NCI-H1417 (cell line): ENCODE measurements around the gene ARSG.
A peak's percentile ranks its signal among the peaks of the same experiment; 100 is the strongest.
"Not testable (repeated sequence)": the region's sequence is repeated elsewhere in the genome, so short reads cannot be mapped to it uniquely, and the experiment has no call there.

Experiments
- DNase-seq, 3 experiments: peaks; one replicate each; lab custom pipeline; 2025; lab: John Stamatoyannopoulos, UW

The ARSG gene

GRCh38 chr17:68277807-68278206, 13.5 kb upstream of the ARSG start:
- DNase-seq = no peak

GRCh38 chr17:68281965-68282364, 9.3 kb upstream of the ARSG start:
- not testable (repeated sequence) for DNase-seq

GRCh38 chr17:68288375-68288774, 2.9 kb upstream of the ARSG start:
- DNase-seq = no peak

- DNase-seq = no peak
Observed at GRCh38 chr17:68288804-68289203, 2.5 kb upstream of the ARSG start.

GRCh38 chr17:68289473-68289872, 1.8 kb upstream of the ARSG start:
- DNase-seq = no peak

- DNase-seq = peak in 1 of 3 experiments; percentile 43
Observed at GRCh38 chr17:68289936-68290267, 1.4 kb upstream of the ARSG start.

- DNase-seq = peak in 2 of 3 experiments; percentile 29 to 43
Observed at GRCh38 chr17:68290268-68290954, 884 bp upstream of the ARSG start.

- DNase-seq = peak; percentile 39 to 81 (median 81)
Observed at GRCh38 chr17:68291836-68292688, 767 bp downstream of the ARSG start.

- DNase-seq = peak in 1 of 3 experiments; percentile 54
Observed at GRCh38 chr17:68292689-68293040, 1.4 kb downstream of the ARSG start.

GRCh38 chr17:68293490-68294195, 2.3 kb downstream of the ARSG start:
- DNase-seq = no peak

GRCh38 chr17:68294196-68294555, 2.9 kb downstream of the ARSG start:
- DNase-seq = no peak

GRCh38 chr17:68294617-68295016, 3.3 kb downstream of the ARSG start:
- no peak for DNase-seq

- DNase-seq = no peak
Observed at GRCh38 chr17:68295086-68295485, 3.8 kb downstream of the ARSG start.

- no peak for DNase-seq
Observed at GRCh38 chr17:68296217-68297191, 5.2 kb downstream of the ARSG start.

GRCh38 chr17:68297195-68297594, 5.9 kb downstream of the ARSG start:
- DNase-seq = no peak

- no peak for DNase-seq
Observed at GRCh38 chr17:68298601-68299000, 7.3 kb downstream of the ARSG start.

GRCh38 chr17:68299817-68300216, 8.5 kb downstream of the ARSG start:
- DNase-seq = no peak

GRCh38 chr17:68301438-68301959, 10.2 kb downstream of the ARSG start:
- DNase-seq = peak; percentile 12 to 90 (median 63)

GRCh38 chr17:68302066-68302564, 10.8 kb downstream of the ARSG start:
- DNase-seq = no peak

GRCh38 chr17:68302666-68303065, 11.4 kb downstream of the ARSG start:
- DNase-seq = no peak

GRCh38 chr17:68304706-68305105, 13.4 kb downstream of the ARSG start:
- no peak for DNase-seq
